Adrenal gland (tissue), 5 donors: ENCODE results near the gene NOP14.

Source experiments
- CTCF ChIP-seq, 6 experiments: fragments of 450-650 bp in 4 of 6; fragments of 200-600 bp in 2 of 6; sonication (generic) in 1 of 6; IDR thresholded peaks; 1 replicate in 5 of 6; 2 replicates in 1 of 6; pipeline versions ENCODE4 v1.5.1 to v1.8.0; 2016 to 2021; ENCODE audit warnings: antibody characterized with exemption in 6 of 6, mild to moderate bottlenecking in 2 of 6, moderate library complexity in 1 of 6
- POLR2A ChIP-seq, 2 donors: fragments of 450-650 bp; IDR thresholded peaks; one replicate each; pipeline ENCODE4 v1.6.1; 2017; ENCODE audit warnings: antibody characterized with exemption in 2 of 2, mild to moderate bottlenecking in 2 of 2, moderate library complexity in 1 of 2
- donor health status: DM: no; HTN: no; CAD: no.

GRCh38 chr4:2961421-2961810, 1.8 kb downstream of the NOP14 start:
- TF ChIP-seq CTCF (IDR thresholded peaks at IDR 0.05), result no peak
- TF ChIP-seq POLR2A (IDR thresholded peaks at IDR 0.05), result no peak
